ENCODE measurements around the gene UNC5A. TPM values are rescaled to one million over a fixed set of nuclear protein-coding genes. Genes with fewer than 3 reads are reported as not detected.

Gene UNC5A
- total RNA-seq, 1 experiment from 2014 or later: 0.13 TPM

- H3K9me3 ChIP-seq (ENCODE audit: control insufficient read depth, insufficient read depth, low read depth, low read length): no peaks in the 10 kb centered on the region
- no peak for ATAC-seq
- ChIA-PET CTCF (interaction anchor here (0.7 kb wide), 1 partner anchor 35 kb away, joined by 3 read pairs; no protein-coding TSS in a partner anchor), POLR2A (no interaction called here)
- H3K4me1 ChIP-seq (ENCODE audit: control insufficient read depth, insufficient read depth, low read length): no peaks in the 10 kb centered on the region
- no peaks in the 10 kb centered on the region for H3K36me3 ChIP-seq (ENCODE audit: control insufficient read depth, insufficient read depth, low read length)
- no TSS peak for BruUV-seq (replicated peaks)
- in situ Hi-C loops (cut with HindIII; ENCODE audit: low pct_unique_long_range_greater_than_20kb, low sequenced_read_pairs): no loop called here
- H3K4me3 ChIP-seq (ENCODE audit: low read depth in 2 of 2, low read length in 2 of 2): no peak overlapping the region
- TF ChIP-seq TCF7L2 (IDR thresholded peaks at IDR 0.05; ENCODE audit: low read depth, low read length) (no peak), SIN3A (IDR thresholded peaks at IDR 0.05; ENCODE audit: borderline replicate concordance, insufficient read depth, low read depth, low read length) (no peak)
- H3K27me3 ChIP-seq (ENCODE audit: control insufficient read depth, insufficient read depth, low read length): 0 out of 2 replicates have a peak, but pooled peaks cover 2% of the 10 kb centered on the region
- DNase-seq (ENCODE audit: low read depth, low spot score): no peak
- intact Hi-C loops (cut with micrococcal nuclease; ENCODE audit: unreplicated experiment): no loop called here
- H3K27ac ChIP-seq (ENCODE audit: low read length): no peak overlapping the region
Measured at GRCh38 chr5:176780176-176781053, 29.9 kb upstream of the UNC5A start.

- H3K36me3 ChIP-seq (ENCODE audit: control insufficient read depth, insufficient read depth, low read length): no peaks in the 10 kb centered on the region
- CTCF ChIA-PET: interaction anchor here (0.7 kb wide), 1 partner anchor 36 kb away, joined by 3 read pairs; no protein-coding TSS in a partner anchor
- ATAC-seq (no peak), DNase-seq (ENCODE audit: low read depth, low spot score) (no peak)
- BruUV-seq (replicated peaks): no TSS peak
- no peak overlapping the region for H3K4me3 ChIP-seq (ENCODE audit: low read depth in 2 of 2, low read length in 2 of 2)
- TF ChIP-seq SIN3A (IDR thresholded peaks at IDR 0.05; ENCODE audit: borderline replicate concordance, insufficient read depth, low read depth, low read length): no peak
- TF ChIP-seq TCF7L2 (IDR thresholded peaks at IDR 0.05; ENCODE audit: low read depth, low read length): no peak
- TF ChIP-seq POLR2AphosphoS5 (IDR thresholded peaks at IDR 0.05; ENCODE audit: low read depth, low read length): no peak
- no peak for TF ChIP-seq CTCF (IDR thresholded peaks at IDR 0.05)
- TF ChIP-seq REST (IDR thresholded peaks at IDR 0.05; ENCODE audit: insufficient read depth in 1 of 2, low read depth in 2 of 2, low read length in 1 of 2): no peak
- H3K27me3 ChIP-seq (ENCODE audit: control insufficient read depth, insufficient read depth, low read length): 0 out of 2 replicates have a peak, but pooled peaks cover 2% of the 10 kb centered on the region
- in situ Hi-C loops (cut with HindIII; ENCODE audit: low pct_unique_long_range_greater_than_20kb, low sequenced_read_pairs): no loop called here
- intact Hi-C loops (cut with micrococcal nuclease; ENCODE audit: unreplicated experiment): no loop called here
- no peaks in the 10 kb centered on the region for H3K4me1 ChIP-seq (ENCODE audit: control insufficient read depth, insufficient read depth, low read length)
- no peak overlapping the region for H3K27ac ChIP-seq (ENCODE audit: low read length)
- no peaks in the 10 kb centered on the region for H3K9me3 ChIP-seq (ENCODE audit: control insufficient read depth, insufficient read depth, low read depth, low read length)
- POLR2A ChIA-PET: no interaction called here
Measured at GRCh38 chr5:176781054-176781375, 29.3 kb upstream of the UNC5A start.
